Erythroblast (primary cell): Measurements from ENCODE around the gene SCN5A.

Experiments
- GATA1 ChIP-seq: IDR thresholded peaks from 2 replicates; pipeline ENCODE4 v1.6.1; 2011; ENCODE audit warnings: low read depth, mild to moderate bottlenecking, control low read depth, low read length, moderate library complexity
- POLR2A ChIP-seq: IDR thresholded peaks from 2 replicates; pipeline ENCODE4 v1.6.1; 2011; ENCODE audit warnings: mild to moderate bottlenecking, low read length

DNA sequence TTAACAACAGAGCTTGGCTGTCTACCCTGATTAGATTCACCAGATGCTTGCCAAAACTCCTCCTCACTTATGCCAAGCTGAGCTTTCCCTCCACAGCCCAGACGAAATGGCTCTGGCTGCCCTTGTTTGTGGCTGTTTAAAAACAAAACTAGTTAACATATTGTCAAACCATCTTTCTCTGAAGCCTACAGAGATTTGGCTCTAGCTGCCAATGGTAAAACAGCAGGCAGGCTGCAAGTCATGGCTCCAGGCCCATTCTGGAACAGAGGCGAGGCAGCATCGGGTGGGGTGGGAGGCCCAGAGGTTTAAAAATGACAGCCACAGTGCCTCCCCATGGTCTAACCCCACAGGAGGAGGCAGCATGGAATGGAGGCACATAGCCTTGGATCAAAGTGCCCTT is 75.9 kb downstream of the SCN5A start:
- no peak for TF ChIP-seq POLR2A
- TF ChIP-seq GATA1 = no peak
